IPS-NIHi7 (cell line): ENCODE data around the gene CRABP2.
A peak's percentile ranks its signal among the peaks of the same experiment; 100 is the strongest.

ENCODE experiments used
- DNase-seq: peaks from one replicate; pipeline ENCODE4 v3.0.0; 2012; ENCODE audit warnings: mixed read lengths; ENCODE audit errors: extremely low spot score

CRABP2 gene

DNA sequence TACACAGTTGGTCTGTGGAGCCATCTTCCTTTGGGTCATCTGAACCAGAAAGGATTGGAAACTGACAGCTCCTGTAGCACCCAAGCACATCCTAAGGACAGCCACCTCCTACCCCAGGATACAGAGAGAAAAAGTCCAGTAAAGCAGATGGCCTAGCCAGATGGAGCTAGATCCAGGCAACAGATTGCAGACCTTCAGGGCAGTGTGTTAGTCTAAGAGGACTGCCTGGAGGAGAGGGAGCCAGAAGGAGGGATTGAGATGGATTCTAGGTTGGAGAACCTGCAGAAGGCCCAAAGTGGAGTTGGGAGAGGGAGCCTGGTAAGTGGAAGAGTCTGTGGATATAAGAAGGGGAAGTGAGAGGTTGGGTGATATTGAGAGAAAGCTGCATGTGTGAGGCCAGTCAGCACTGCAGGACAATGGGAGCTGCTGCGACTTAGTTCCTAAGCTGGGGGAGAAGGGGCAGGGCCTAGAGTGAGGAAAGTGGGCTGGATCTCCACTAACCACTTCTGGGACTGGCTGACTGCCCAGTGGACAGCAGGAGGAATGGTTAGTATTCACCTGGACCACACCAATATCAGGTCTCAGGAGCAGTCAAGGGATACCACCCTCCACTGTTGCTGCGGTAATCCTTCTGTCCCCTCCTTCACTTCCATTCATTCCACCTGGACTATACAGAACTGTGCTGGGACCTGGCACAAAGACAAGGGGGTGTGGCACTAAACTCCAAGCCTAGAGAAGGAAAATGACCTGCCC lies 50.1 kb downstream of the CRABP2 start:
- DNase-seq: no peak

DNA sequence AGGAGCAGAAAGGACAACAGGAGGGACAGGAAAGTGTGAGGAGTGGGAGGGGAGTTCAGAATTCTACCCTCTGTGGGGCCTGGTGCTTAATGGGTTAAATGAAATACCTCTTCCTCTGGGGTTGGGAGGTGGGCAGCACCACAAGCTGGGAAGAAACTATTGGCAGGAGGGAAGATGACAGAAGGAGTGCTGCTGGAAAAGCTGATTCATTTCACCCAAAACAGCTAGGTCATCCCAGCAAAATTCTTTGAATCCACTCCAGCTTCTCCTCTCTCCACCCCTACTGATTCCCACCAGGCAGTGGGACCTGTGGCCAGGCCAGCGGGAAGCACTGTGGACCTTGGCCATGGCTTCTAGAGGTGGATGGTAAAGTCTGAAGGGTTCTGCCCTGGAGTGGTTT lies 50.7 kb downstream of the CRABP2 start:
- DNase-seq: no peak

DNA sequence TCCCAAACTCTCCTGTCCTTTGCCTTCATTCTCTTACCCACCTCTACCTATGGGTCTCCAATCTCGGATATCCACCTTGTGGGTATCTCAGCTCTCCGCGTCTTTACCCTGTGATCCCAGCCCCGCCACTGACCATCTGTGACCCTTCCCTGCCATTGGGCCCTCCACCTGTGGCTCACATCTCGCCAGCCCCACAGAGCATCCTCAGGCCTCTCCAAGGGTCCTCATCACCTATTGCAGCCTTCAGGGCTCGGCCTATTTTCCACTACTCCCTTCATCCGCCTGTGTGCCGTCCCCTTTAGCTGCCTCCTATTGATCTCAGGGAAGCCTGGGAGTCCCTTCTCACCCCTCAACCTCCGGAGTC lies 52.4 kb downstream of the CRABP2 start:
- DNase-seq: no peak

GRCh38 chr1:156652131-156652991 lies 53.0 kb downstream of the CRABP2 start:
- peak; percentile 78 for DNase-seq
